Nucleus accumbens (tissue), 56 donors: ENCODE measurements around the gene TMEM184C.
A peak's percentile ranks its signal among the peaks of the same experiment; 100 is the strongest.

Experiments
- DNase-seq, 56 donors: peaks; one replicate each; lab custom pipeline; 2025; lab: John Stamatoyannopoulos, UW

The TMEM184C gene

GRCh38 chr4:147617173-147617840, at the start of gene TMEM184C:
Gene TMEM184C, plus strand, starts transcription at chr4:147617397. Its CDS starts 560 bp downstream, at chr4:147617957.
- peak; percentile 62 to 99 (median 96) for DNase-seq

- DNase-seq: no peak
Measured at GRCh38 chr4:147570616-147571015, 46.6 kb upstream of the TMEM184C start.

GRCh38 chr4:147571036-147571770, 46.0 kb upstream of the TMEM184C start:
- DNase-seq: no peak

- no peak for DNase-seq
Measured at GRCh38 chr4:147576084-147576483, 41.1 kb upstream of the TMEM184C start.

DNA sequence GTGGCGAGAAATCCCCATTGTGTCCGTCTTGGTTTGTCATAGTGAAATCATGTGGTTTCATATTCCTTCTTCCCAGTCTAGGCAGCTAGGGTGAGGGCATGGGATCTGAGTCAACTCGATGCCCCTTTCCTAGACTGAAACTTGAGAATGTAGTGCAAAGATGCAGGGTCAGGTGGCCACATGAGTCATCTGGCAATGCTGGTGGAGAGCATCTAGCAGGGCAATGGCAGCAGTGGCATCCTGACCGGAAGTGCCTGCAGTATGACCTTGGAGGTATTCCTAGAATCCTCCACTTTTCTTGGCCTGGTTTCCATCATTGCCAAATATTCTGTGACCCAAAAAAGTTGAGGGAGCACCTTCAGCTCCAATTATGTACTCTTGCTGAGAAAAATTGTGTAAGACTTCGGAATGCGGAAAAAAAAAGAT, 39.1 kb upstream of the TMEM184C start:
- DNase-seq: no peak

DNA sequence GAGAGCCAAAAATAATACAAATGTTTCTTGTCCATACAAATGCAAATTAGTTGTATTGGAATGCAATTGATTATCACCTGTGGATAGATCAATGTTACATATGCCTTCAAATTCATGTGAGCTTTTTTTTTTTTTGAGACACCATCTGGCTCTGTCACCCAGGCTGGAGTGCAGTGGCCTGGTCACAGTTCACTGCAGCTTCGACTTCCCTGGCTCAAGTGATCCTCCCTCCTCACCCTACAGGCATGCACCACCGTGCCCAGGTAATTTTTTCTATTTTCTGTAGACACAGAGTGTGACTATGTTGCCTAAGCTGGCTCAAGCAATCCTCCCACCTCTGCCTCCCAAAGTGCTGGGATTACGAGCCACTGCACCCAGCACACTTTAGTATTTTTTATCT, 38.6 kb upstream of the TMEM184C start:
- no peak for DNase-seq

- DNase-seq: no peak
Measured at GRCh38 chr4:147580396-147580795, 36.8 kb upstream of the TMEM184C start.

DNA sequence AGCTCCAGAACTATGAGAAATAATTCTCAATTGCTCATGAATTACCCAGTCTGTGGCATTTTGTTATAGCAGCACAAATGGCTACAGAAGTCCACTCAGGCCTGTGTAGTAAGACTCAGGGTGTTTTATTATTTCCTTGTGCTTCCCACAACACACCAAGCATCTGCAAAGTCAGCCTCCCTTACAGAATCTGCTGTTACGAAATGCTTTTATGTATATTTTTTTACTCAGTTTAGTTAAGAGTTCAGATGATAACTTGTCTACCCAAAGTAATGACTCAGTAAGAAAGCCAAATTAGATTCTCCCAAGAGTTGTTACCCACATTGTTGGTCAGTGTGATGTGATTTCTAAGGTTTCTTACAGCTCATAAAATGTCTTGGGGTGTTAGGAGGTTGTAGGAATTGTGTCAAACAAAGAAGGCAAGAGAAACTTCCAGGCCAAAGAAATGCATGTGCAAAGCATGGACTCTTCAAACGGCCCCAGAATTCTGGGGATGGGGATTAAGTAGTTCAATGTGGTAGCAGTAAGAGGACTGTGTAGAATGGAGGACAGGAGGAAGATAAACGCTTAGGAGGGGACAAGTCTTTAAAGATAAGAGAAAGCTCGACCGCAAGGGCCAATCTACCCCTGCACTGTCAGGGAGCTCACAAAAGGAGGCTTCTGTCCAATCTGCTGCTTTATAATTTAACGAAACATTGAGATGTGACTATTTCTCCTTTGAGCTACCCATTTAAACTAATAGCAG, 35.4 kb upstream of the TMEM184C start:
- no peak for DNase-seq

DNA sequence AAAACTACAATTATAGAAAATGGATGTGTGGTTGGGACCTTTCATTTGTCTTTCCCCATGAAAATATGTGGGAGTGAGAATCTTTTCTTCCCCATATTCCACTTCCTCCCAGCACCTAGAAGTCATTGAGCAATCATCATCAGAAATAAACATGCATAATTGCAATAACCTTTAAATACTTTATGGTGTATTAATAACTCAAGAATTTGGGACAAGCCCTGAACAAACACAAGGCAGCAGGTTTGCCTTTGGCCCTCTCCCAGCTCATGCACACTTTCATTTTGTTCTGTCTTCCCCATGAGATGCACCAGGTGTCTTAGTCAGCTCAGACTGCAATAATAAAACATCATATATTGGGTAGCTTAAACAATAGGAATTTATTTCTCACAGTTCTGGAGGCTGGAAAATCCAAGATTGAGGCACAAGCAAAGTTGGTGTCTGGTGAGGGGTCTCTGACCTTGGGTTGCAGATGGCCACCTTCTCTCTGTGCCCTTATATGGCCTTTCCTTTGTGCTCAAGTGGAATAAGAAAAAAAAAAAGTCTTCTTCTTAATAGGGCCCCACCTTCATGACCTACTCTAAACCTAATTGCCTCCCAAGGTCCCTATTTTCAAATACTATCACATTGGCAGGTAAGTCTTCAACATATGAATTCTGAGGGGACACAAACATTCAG, 34.7 kb upstream of the TMEM184C start:
- no peak for DNase-seq

GRCh38 chr4:147583876-147584275, 33.3 kb upstream of the TMEM184C start:
- DNase-seq: no peak

- DNase-seq: no peak
Measured at GRCh38 chr4:147586032-147586431, 31.2 kb upstream of the TMEM184C start.

DNA sequence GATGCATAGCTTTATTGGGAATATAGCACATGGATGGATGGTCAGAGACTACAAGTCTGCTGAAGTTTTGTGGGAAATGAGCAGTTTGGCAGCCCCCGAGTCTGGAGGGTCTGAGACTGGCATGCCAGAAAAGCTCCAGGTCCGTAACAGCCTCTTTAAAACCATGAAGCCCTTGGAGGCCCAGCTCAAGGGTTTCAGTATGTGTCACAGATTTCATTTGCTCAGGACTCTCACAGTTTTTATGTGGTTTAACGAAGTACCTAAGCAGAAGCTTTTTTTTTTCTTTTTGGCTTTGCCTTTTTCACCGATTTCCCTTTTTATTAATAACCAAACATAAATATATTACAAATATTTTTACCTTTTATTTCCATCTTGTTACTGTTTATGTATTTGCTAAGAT, 30.6 kb upstream of the TMEM184C start:
- peak in 1 of 56 donors; percentile 1 for DNase-seq

GRCh38 chr4:147587041-147587440, 30.2 kb upstream of the TMEM184C start:
- DNase-seq: peak in 5 of 56 donors; percentile 0 to 13 (median 3)

DNA sequence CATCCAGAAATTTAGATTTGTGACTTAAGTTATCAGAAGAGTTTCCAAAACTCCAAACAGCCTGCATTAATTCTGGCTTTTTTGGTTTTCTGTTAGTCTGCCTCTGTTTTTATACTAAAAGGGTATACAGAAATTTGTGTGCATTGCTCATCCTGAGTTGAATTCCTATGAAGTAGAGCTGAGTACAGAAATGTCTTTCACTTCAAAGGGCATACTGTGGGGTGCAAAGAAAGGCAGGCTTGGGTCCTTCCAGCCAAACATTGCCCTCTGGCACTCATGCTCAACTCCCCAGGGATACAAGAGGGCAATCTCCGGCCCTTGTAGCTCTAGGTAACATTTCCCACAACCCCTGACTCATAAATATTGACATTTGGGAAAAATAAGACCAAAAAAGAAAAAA, 27.6 kb upstream of the TMEM184C start:
- peak in 7 of 56 donors; percentile 1 to 19 (median 4) for DNase-seq

GRCh38 chr4:147590249-147590920, 26.8 kb upstream of the TMEM184C start:
- DNase-seq: peak in 44 of 56 donors; percentile 1 to 81 (median 37)

DNA sequence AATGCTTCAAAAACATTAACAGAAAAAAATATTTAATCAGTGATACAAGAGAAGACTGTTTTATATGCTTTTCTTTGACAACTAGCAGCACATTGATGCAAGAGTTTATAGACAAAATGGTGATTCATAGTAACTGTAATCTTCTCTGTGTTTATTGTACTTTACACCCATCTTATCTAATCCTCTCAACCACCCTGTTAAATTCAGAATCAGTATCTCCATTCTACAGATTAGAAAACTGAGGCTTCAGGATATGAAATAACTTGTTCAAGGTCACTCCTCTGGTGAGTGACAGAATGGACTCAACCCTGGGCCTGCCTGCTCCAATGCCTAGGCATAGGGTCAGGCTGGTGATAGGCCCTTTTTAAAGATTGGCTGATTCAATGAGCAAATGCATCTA, 26.1 kb upstream of the TMEM184C start:
- DNase-seq: no peak

DNA sequence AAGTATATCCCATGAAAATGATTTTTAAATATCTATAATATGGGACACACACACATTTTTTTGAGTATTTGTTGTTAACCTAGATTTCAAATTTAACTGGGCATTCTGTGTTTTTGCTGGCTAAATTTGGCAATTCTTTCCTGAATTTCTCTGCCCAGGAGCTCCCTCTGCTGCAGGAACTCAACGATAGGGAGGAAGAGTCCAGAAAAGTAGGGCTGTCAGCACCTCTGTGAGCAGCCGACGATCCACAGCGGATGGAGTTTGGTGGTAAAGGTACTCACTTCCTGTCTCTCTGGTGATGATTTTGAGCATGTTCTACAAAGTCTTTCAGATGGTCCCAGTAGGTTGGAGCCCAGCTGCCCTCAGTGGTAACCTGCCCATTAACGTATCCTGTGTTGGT, 23.1 kb upstream of the TMEM184C start:
- DNase-seq: no peak

- no peak for DNase-seq
Measured at GRCh38 chr4:147594578-147594977, 22.6 kb upstream of the TMEM184C start.

DNA sequence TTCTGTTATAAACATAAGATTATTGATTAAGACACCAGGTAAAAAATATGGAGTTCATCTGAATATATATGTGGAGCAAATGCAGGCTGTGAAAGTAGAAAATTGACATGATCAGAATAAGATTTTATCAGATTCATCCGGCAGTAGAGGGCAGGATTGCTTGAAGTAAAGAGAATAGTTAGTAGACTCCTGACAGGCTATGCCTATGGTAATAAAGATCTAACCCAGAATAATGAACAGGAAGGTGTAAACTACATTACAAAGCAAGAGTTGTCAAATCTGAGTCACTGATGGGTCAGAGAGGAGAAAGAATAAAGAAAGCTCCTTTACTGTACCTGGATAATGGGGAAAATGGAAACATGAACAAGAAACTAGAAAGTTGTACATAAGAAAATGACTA, 20.8 kb upstream of the TMEM184C start:
- DNase-seq: no peak

- no peak for DNase-seq
Measured at GRCh38 chr4:147596981-147597380, 20.2 kb upstream of the TMEM184C start.
